ACC112 (cell line): ENCODE data around the gene RNF220.
"Not testable (repeated sequence)": the region's sequence is repeated elsewhere in the genome, so short reads cannot be mapped to it uniquely, and the experiment has no call there.

ENCODE experiments used
- H2AFZ ChIP-seq: fragments of 200-600 bp; sonication (generic); one replicate; pipeline ENCODE4 v1.6.0; 2017; ENCODE audit warnings: antibody characterized with exemption, low read length; ENCODE audit not compliant: unreplicated experiment
- H3K27ac ChIP-seq: fragments of 200-600 bp; sonication (generic); 2 replicates; pipeline ENCODE4 v1.5.1; 2014; ENCODE audit warnings: low read depth, mild to moderate bottlenecking, antibody characterized with exemption, low read length, moderate library complexity
- H3K27me3 ChIP-seq: fragments of 200-600 bp; sonication (generic); 2 replicates; pipeline ENCODE4 v1.6.1; 2014; ENCODE audit warnings: mild to moderate bottlenecking, antibody characterized with exemption, low read length, moderate library complexity, mixed read lengths; ENCODE audit not compliant: insufficient read depth
- H3K36me3 ChIP-seq: fragments of 200-600 bp; sonication (generic); 2 replicates; pipeline ENCODE4 v1.6.1; 2016; ENCODE audit warnings: mild to moderate bottlenecking, antibody characterized with exemption, low read length, moderate library complexity, mixed read lengths; ENCODE audit not compliant: insufficient read depth
- H3K4me1 ChIP-seq: fragments of 200-600 bp; sonication (generic); one replicate; pipeline ENCODE4 v1.6.1; 2016; ENCODE audit warnings: low read length, mixed read lengths; ENCODE audit not compliant: insufficient read depth, unreplicated experiment, control insufficient read depth
- H3K4me3 ChIP-seq: fragments of 200-600 bp; sonication (generic); 2 replicates; pipeline ENCODE4 v1.5.1; 2014; ENCODE audit warnings: mild to moderate bottlenecking, low read depth, low read length
- H3K79me2 ChIP-seq: fragments of 200-600 bp; sonication (generic); one replicate; pipeline ENCODE4 v1.6.0; 2016; ENCODE audit warnings: low read length; ENCODE audit not compliant: control insufficient read depth, unreplicated experiment, insufficient read depth

The RNF220 gene

DNA sequence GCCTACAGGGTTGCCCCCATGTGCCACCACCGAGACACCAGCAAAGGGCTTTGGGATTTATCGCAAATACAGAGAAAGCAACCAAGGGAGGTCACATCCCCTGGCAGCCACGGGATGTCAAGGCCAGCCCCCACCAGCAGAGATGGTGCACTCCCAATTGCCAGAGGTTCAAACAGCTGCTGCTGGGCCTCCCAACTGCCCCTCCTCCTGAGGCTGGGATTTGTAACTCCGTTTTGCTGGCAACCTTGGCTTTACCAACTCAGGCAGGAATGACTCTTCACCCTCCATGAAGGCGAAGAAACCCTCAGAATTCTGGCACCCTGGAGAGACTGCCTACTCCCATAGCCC lies 257.6 kb downstream of the RNF220 start:
- no peaks in the 10 kb centered on the region for H3K79me2 ChIP-seq
- H3K27me3 ChIP-seq: no peaks in the 10 kb centered on the region
- H3K4me1 ChIP-seq: no peaks in the 10 kb centered on the region
- H3K4me3 ChIP-seq: no peak overlapping the region
- H3K36me3 ChIP-seq: no peaks in the 10 kb centered on the region
- no peak overlapping the region for H2AFZ ChIP-seq
- H3K27ac ChIP-seq: no peak overlapping the region

DNA sequence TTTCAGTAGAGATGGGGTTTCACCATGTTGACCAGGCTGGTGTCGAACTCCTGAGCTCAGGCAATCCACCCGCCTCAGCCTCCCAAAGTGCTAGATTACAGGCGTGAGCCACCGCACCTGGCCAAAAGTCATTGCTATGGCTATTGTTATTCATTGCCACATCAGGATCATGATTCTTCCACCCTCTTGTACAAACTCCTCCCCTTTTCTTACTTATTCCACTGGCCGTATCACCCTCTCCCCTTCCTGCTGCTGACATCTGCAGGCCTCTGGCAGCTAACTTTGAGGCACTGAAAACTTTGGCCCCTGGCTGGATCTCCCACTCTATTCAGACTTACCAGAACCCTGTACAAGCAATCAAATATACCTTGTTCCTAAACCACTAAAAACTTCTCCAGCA lies 258.4 kb downstream of the RNF220 start:
- H2AFZ ChIP-seq: no peak overlapping the region
- H3K79me2 ChIP-seq: no peaks in the 10 kb centered on the region
- H3K27ac ChIP-seq: no peak overlapping the region
- no peaks in the 10 kb centered on the region for H3K36me3 ChIP-seq
- H3K4me3 ChIP-seq: no peak overlapping the region
- H3K27me3 ChIP-seq: no peaks in the 10 kb centered on the region
- no peaks in the 10 kb centered on the region for H3K4me1 ChIP-seq

DNA sequence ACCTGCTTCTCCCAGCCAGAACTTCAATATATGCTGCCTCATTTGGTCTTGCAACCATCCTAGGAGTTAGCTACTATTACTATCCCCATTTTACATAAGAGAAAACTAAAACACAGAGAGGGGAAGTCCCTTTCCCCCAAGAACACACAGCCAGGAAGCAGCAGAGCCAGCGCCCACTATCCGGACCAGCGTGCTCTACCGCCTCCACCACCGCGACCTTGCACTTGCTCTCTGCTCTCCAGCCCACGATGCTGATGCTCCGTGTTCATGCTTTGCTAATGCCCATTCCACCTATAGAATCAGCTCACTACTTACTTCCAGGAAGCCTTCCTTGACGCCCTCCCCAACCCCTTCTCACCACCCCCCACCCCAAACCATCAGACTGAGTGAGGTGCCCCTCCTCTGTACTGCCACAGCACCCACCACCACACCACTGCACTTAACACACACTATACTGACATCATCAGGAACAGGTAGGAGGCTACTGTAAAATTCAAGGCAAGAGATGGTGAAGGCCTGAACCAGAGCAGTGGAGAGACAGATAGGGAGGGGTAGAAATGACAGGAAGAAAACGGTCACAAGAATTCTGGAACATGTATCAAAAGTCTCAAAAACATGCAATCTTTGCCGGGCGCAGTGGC lies 259.8 kb downstream of the RNF220 start:
- Histone ChIP-seq H3K4me1 (no peaks in the 10 kb centered on the region), H3K4me3 (no peak overlapping the region), H2AFZ (no peak overlapping the region)

DNA sequence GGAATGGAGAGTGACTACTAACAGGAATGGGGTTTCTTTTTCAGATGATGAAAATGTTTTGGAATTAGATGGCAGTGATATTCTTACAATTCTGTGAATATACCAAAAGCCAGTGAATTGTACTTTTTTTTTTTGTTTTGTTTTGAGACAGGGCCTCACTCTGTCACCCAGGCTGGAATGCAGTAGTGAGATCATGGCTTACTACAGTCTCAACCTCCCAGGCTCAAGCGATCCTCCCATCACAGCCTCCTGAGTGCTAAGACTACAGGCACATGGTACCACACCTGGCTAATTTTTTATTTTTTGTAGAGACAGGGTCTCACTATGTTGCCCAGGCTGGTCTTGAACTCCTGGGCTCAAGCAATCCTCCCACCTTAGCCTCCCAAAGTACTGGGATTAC lies 261.7 kb downstream of the RNF220 start:
- H3K27ac ChIP-seq, H3K4me3 ChIP-seq: not testable (repeated sequence)

More for the DNA sequence above, 259.8 kb downstream of the RNF220 start:
- no peaks in the 10 kb centered on the region for H3K36me3 ChIP-seq
- no peak overlapping the region for H3K27ac ChIP-seq
- H3K79me2 ChIP-seq: no peaks in the 10 kb centered on the region
- H3K27me3 ChIP-seq: no peaks in the 10 kb centered on the region

DNA sequence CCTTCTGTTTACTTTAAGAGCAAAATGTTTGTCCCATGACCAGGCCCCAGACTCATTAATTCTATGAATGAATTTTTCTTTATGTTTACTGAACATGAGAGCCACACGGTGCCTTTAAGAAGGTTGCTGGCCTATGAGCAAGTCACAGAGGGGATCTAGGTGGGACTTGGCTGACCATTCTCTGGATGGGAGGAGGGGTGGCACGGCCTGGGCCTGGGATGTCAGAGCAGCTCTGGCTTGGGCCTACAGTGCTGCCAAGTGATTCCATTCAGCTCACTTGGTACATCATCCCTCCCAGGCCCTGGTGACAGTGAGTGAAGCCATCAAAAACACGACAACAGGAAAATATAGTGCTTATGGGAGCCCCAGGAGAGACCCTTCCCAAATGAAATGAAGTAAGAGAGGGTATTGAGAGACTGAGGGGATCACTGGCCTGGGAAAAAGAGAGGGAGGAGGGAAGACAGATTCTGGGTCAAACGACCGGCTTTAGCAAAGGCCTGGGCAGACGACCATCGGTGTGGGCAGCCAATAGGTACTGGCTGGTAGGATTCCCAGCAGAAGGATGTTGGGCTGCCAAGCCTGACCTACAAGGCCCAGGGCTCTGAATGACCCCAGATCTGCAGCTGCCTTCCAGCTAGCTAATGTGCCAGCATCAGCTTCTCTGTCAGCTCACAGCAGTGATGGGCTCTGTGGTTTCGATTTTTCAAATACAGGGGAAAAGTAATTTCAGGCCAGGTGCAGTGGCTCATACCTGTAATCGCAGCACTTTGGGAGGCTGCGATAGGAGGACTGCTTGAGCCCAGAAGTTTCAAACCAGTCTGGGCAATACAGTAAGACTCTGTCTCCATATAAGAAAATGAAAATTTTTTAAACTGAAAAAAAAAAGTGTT lies 265.9 kb downstream of the RNF220 start:
- Histone ChIP-seq H2AFZ (no peak overlapping the region), H3K4me3 (no peak overlapping the region), H3K79me2 (no peaks in the 10 kb centered on the region), H3K36me3 (no peaks in the 10 kb centered on the region), H3K4me1 (peaks cover 22% of the 10 kb centered on the region), H3K27ac (no peak overlapping the region), H3K27me3 (no peaks in the 10 kb centered on the region)

More for the DNA sequence above, 261.7 kb downstream of the RNF220 start:
- not testable (repeated sequence) for H2AFZ ChIP-seq, H3K4me1 ChIP-seq, H3K79me2 ChIP-seq, H3K27me3 ChIP-seq, H3K36me3 ChIP-seq

DNA sequence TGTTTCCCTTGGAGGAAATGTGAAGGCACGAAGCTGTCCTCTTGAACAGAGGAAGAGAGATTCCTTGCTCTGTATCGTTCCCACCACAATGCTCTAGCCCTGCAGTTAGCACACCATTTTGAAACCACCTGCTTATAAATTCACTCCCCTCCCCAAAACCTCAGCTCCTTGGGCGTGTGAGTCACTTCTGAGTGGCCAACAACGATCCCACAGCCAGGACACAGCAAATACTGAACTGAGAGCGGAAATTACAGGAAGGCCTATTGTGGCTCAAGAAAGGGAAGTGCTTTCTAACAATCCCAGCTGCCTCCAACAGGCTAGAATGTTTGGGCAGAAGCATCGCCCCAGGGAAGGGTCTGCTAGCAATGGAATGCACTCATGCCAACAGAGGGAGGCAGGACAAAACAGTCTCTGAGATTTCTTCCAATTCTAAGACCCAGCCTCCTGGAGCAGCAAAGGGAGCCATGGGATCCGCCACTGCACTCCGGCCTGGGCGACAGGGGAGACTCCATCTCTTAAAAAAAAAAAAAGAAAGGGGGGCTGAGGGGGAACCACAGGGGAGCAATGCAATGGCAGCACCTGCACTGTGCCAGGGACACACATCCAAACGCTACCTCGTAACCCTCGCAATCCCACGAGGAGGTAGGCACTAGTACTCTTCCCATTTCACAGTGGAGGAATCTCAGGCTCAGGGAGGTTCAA lies 267.4 kb downstream of the RNF220 start:
- Histone ChIP-seq H3K79me2 (no peaks in the 10 kb centered on the region), H2AFZ (no peak overlapping the region), H3K36me3 (no peaks in the 10 kb centered on the region), H3K27ac (no peak overlapping the region), H3K4me3 (no peak overlapping the region), H3K4me1 (peaks cover 36% of the 10 kb centered on the region), H3K27me3 (no peaks in the 10 kb centered on the region)

DNA sequence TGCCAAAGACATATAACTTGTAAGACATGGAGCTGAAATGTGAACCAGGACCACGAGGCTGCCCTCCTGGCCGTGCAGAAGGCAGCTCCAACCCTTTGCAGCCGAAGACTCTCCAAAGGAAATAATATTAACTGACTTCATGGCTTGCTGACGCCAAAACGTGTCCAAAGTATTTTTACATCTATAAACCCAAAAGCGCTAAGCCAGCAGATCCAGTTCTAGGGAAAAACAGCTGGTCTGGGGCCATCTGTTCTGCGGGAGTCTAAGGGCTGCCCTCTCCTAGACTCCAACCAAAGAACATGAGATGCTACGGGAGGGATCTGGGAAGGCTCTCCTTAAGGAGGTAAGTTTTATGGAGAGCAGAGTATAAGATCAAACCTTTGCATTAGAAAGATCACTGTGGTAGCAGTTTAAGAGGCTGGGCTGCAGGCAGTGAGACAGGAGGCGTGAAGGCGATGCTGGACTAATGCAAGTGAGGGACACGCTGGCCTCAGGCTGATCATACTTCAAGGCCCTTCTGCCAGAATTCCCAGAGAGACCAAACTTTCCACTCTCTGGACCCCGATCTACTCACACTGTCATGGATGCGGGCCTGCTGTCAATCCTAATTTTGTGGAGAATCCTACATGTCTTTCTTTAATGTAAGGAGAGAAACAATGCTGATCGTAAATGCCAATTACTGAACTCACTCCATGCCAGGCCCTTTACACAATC lies 268.1 kb downstream of the RNF220 start:
- H3K27ac ChIP-seq: no peak overlapping the region

DNA sequence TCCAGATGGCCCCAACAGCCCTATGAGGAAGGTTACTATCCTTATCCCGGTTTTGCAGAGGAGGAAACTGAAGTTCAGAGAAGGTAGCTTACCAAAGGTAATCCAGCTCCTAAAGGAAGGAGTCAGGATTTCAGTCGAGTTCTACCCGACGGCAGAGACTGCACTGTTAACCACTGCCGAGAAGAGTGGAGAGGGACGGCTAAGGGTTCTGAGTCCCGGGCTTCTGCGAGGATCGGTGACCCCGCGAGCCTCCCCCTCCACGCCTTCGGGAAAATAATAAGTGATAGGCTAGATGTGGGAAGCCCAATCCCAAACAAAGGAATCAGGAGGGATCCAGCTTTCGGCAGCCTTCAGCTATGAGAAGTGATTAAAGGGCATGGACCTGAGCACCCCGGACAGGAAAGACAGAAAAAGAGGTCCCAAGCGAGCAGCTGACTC lies 268.6 kb downstream of the RNF220 start:
- peak overlapping the region; percentile 72 for H3K27ac ChIP-seq
- H3K4me1 ChIP-seq: peaks cover 38% of the 10 kb centered on the region

More for the DNA sequence above, 268.1 kb downstream of the RNF220 start:
- no peaks in the 10 kb centered on the region for H3K27me3 ChIP-seq
- no peaks in the 10 kb centered on the region for H3K79me2 ChIP-seq
- H2AFZ ChIP-seq: peak overlapping the region; percentile 66
- H3K4me3 ChIP-seq: peak overlapping the region; percentile 78
- H3K36me3 ChIP-seq: no peaks in the 10 kb centered on the region
- H3K4me1 ChIP-seq: peaks cover 38% of the 10 kb centered on the region

DNA sequence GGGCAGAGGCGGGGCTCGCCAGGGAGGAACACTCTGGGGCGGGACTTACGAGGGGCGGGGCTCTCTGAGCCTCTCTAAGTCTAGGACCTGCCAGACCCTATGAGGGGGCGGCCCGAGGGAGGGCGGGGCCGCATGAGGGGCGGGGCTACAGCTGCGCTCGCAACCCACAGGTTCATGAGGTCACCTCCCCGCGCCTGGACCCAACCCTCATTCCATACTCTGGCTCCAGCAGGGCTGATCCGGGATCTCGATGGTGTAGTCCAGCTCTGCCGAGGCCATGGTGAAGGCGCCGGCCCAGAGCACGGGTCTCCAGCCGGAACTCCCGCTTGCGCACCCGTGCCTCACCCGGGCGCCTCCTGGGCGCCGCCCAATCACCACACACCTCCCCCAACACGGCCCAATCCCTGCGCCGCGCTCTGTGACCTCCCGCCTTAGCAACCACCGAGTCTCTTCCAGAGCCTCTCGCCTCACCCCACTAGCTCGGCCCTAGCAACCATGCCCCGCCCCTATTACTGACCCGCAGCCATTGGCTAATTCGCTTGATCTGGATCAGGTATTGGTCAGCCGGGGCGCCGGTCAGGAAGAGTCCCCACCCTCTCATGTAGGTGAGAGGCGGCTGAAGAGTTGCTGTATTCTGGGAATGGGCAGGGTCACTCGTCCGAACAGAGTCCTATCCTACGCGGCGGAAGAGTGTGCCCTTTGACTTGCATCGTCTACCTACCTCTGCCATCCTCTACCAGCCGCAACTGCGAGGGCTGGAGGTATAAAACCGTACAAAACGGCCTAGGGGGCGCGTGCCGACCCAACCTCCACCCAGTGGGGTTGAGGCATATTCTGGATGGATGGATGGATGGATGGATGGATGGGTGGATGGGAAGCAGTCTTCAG lies 269.3 kb downstream of the RNF220 start, which contains the start of the genes ARMH1 and TMEM53:
ARMH1 (plus strand) TSS at position 602 of the 888 bp plus-strand sequence. CDS start 14,984 bp downstream, outside the sequence.
TMEM53 (minus strand) TSS at position 369 of the 888 bp plus-strand sequence; CDS start at position 279, 90 bp downstream.
- Histone ChIP-seq H3K36me3 (no peaks in the 10 kb centered on the region), H3K4me3 (peak within 1 kb of the TSS; percentile 78), H3K27me3 (no peaks in the 10 kb centered on the region), H3K4me1 (peaks cover 38% of the 10 kb centered on the region), H3K27ac (peak within 1 kb of the TSS; percentile 72), H3K79me2 (no peaks in the 10 kb centered on the region), H2AFZ (peak within 1 kb of the TSS; percentile 74)

More for the DNA sequence above, 268.6 kb downstream of the RNF220 start:
- no peaks in the 10 kb centered on the region for H3K36me3 ChIP-seq
- H2AFZ ChIP-seq: peak overlapping the region; percentile 66
- H3K4me3 ChIP-seq: peak overlapping the region; percentile 78
- no peaks in the 10 kb centered on the region for H3K79me2 ChIP-seq
- no peaks in the 10 kb centered on the region for H3K27me3 ChIP-seq
